ENCODE results near the gene RBFOX2. TPM values are rescaled to one million over a fixed set of nuclear protein-coding genes. Genes with fewer than 3 reads are reported as not detected.
"Not testable (repeated sequence)": the region's sequence is repeated elsewhere in the genome, so short reads cannot be mapped to it uniquely, and the experiment has no call there.

Gene RBFOX2
- total RNA-seq, 2 donors from 2014 or later = 81.8 to 86.0 TPM

- TF ChIP-seq CTCF (IDR thresholded peaks at IDR 0.05) = no peak
- Histone ChIP-seq H3K36me3 (no peaks in the 10 kb centered on the region), H3K27me3 (no peaks in the 10 kb centered on the region), H3K4me1 (peaks cover 0 to 3% of the 10 kb centered on the region in 2 donors), H3K9me3 (no peaks in the 10 kb centered on the region), H3K27ac (no peak overlapping the region), H3K4me3 (no peak overlapping the region)
- DNase-seq (ENCODE audit: low spot score) = no peak
These were observed 20.5 kb upstream of the RBFOX2 start for GRCh38 chr22:36048911-36049677.

- H3K27me3 ChIP-seq; H3K9me3 ChIP-seq; DNase-seq (ENCODE audit: low spot score); H3K4me3 ChIP-seq; H3K27ac ChIP-seq; H3K4me1 ChIP-seq; H3K36me3 ChIP-seq: not testable (repeated sequence)
These were observed 15.9 kb upstream of the RBFOX2 start for GRCh38 chr22:36044517-36044916.

GRCh38 chr22:36042240-36042639 is 13.6 kb upstream of the RBFOX2 start:
- Histone ChIP-seq H3K36me3 (no peaks in the 10 kb centered on the region), H3K27ac (no peak overlapping the region), H3K27me3 (no peaks in the 10 kb centered on the region), H3K4me3 (no peak overlapping the region), H3K9me3 (no peaks in the 10 kb centered on the region), H3K4me1 (no peaks in the 10 kb centered on the region)
- no peak for TF ChIP-seq CTCF (IDR thresholded peaks at IDR 0.05)
- DNase-seq (ENCODE audit: low spot score) = no peak

- no peak overlapping the region for H3K27ac ChIP-seq
- H3K27me3 ChIP-seq = no peaks in the 10 kb centered on the region
- H3K36me3 ChIP-seq = no peaks in the 10 kb centered on the region
- no peak for DNase-seq (ENCODE audit: low spot score)
- no peaks in the 10 kb centered on the region for H3K9me3 ChIP-seq
- TF ChIP-seq CTCF (IDR thresholded peaks at IDR 0.05) = no peak
- no peaks in the 10 kb centered on the region for H3K4me1 ChIP-seq
- no peak overlapping the region for H3K4me3 ChIP-seq
These were observed 10.5 kb upstream of the RBFOX2 start for GRCh38 chr22:36039125-36039524.

GRCh38 chr22:36037102-36037758 is 8.6 kb upstream of the RBFOX2 start:
- Histone ChIP-seq H3K27ac (no peak overlapping the region), H3K27me3 (no peaks in the 10 kb centered on the region), H3K9me3 (no peaks in the 10 kb centered on the region), H3K4me1 (no peaks in the 10 kb centered on the region), H3K4me3 (no peak overlapping the region), H3K36me3 (no peaks in the 10 kb centered on the region)
- TF ChIP-seq CTCF (IDR thresholded peaks at IDR 0.05) = no peak
- DNase-seq (ENCODE audit: low spot score) = no peak

GRCh38 chr22:36036167-36036624 is 7.6 kb upstream of the RBFOX2 start:
- Histone ChIP-seq H3K27me3 (no peaks in the 10 kb centered on the region), H3K36me3 (no peaks in the 10 kb centered on the region), H3K4me1 (no peaks in the 10 kb centered on the region), H3K27ac (no peak overlapping the region), H3K4me3 (no peak overlapping the region), H3K9me3 (no peaks in the 10 kb centered on the region)
- no peak for TF ChIP-seq CTCF (IDR thresholded peaks at IDR 0.05)
- DNase-seq (ENCODE audit: low spot score) = no peak

All from right atrium auricular region (tissue), 2 donors.